HG02870 (cell line): ENCODE measurements around the gene CHD5.
"Not testable (repeated sequence)": the region's sequence is repeated elsewhere in the genome, so short reads cannot be mapped to it uniquely, and the experiment has no call there.

ENCODE experiments used
- ATAC-seq: cut with Tn5 transposase; IDR thresholded peaks from one replicate; pipeline ENCODE4 v1.9.1; 2021; ENCODE audit warnings: mild to moderate bottlenecking, moderate library complexity; ENCODE audit not compliant: unreplicated experiment

The CHD5 gene

DNA sequence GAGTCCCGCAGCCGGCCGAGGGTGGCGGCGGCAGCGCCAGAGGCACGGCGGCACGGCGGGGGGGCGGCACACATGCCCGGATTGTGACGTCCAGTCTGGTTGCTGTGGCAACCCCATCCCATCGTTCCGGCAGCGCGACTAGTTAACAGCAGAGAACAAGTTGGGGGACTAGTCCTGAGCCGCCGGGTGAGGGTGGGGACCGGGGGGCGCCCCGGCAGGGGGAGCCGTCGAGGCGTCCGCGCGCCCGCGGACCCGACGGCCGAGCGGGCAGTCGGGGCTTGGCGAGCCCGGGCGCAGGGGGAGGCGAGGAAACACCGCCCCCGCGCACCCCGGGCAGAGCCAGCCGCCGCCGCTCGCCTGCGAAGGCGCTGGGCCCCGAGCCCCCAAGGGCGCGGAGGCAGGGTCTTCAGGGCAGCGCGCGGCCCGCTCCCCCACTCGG, at the start of gene CHD5:
Gene CHD5, minus strand, starts transcription at position 54 of the 439 bp plus-strand sequence. CDS start 298 bp downstream, outside the sequence.
- ATAC-seq = no peak

DNA sequence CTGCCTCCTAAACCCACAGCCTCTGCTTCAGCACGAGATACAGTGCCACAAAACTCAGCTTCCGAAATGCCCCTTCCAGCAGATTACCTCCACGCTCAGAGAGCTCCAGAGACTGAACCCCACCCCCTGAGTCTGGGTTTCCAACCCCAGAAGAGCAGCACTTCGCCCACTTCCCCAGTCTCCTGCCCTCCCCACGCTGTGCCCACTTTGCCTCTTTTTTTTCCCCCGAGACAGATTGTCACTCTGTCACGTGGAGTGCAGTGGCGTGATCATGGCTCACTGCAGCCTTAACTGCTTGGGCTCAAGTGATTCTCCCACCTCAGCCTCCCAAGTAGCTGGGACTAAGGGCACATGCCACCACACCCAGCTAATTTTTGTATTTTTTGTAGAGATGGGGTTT, 45.5 kb upstream of the CHD5 start:
- no peak for ATAC-seq

DNA sequence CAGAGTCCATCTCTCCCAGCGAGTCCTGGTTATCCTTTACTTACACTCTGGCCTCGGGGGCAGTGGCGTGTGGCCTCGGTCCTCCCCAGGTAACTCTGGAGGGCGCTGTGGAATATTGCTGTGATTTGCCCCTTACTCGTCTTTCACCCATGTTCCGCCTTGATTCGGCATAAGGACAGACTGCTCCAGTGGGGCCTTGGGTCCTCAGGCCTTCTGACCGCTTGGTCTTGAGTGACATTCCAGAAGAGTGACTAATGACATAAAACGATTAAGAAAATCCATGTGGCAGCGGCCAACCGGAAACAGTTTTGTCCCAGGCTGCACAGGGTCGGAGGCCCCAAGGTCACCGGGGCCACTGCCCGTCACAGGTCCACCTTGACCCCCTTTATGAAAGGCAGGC, 44.6 kb upstream of the CHD5 start:
- ATAC-seq = no peak

- ATAC-seq = no peak
These were observed 43.5 kb upstream of the CHD5 start for GRCh38 chr1:6223617-6224016.

DNA sequence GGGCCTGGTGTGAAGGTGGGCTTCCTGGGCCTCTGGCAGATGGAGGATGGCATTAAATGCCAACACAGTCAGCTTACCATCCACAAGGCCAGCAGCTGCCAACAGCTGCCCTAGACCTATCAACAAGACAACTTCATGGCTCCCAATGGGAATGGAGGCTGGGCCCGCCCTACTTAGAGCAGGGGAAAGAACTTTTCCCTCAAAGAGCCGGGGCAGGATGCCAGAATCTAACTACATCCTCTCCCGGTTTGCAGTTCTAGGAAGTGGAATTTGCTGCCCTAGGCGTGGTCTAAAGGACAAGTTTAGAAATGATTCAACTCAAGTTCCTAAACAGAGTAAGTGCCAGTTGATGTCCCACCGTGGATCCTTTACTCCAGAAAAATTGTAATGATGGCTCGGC, 42.5 kb upstream of the CHD5 start:
- no peak for ATAC-seq

DNA sequence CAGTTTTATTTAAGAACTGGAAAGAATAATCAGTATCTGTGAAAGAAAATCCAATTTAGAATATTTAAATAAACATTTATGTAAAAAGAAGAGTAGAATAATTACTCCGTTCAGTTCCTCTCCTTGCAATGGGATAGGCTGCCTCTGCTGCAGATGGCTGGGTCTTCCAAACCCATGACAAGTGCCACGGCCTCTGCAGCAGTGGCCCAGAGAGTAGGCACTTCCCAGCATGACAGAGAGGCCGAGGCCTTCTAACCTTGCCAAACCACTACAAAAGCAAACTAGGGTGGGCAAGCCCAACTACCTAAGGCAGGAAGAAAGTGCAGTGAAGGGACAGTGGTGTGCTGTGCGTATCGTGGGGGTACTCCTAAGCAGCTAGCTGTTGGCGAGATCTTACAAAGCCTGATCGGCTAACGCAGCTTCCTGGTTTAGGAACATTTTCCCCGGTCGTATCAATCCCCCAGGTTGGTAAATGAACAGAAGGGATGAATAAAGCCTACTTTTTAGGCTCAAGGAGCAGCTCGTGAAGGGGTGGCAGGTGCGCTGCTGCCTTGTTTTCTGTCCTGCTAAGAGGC, 41.2 kb upstream of the CHD5 start:
- ATAC-seq = no peak

GRCh38 chr1:6220236-6220635, 40.1 kb upstream of the CHD5 start:
- ATAC-seq = no peak

DNA sequence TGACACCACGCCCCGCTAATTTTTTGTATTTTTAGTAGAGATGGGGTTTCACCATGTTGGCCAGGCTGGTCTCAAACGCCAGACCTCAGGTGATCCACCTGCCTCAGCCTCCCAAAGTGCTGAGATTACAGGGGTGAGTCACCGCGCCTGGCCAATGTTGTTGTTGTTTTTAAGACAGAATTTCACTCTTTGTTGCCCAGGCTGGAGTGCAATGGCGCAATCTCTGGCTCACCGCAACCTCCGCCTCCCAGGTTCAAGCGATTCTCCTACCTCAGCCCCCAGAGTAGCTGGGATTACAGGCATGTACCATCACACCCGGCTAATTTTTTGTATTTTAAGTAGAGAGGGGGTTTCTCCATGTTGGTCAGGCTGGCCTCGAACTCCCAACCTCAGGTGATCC, 39.5 kb upstream of the CHD5 start:
- ATAC-seq = not testable (repeated sequence)

- ATAC-seq = no peak
These were observed 38.4 kb upstream of the CHD5 start for GRCh38 chr1:6218375-6219164.

DNA sequence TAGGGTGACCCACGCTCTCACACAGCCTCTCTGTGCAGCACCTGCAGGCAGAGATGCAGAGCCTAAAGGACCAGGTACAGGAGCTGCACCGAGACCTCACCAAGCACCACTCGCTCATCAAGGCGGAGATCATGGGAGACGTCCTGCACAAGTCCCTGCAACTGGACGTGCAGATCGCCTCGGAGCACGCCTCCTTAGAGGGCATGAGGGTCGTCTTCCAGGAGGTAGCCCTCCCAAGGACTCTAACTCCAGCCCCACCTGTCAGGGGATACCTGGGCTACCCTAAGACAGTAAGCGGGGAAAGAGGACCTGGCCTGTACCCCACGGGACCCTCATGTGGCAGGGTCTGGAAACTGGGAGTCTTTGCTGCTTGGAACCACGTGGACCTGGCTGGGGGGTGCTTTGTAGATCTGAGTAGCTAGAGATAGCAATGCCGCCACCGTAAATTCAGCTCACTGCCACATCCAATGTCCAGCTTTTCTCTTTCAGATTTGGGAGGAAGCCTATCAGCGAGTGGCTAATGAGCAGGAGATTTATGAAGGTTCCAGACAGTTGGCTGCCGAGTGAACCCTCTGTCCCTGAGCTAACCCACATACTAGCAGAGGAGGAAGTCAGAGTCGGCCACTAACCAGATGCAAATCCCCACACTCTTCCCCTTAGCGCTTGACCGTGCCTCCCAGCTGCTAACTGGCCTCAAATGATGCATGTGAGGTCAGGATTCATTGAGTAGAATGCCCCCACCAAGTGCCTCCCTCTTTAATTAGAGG, 32.3 kb upstream of the CHD5 start:
- no peak for ATAC-seq

DNA sequence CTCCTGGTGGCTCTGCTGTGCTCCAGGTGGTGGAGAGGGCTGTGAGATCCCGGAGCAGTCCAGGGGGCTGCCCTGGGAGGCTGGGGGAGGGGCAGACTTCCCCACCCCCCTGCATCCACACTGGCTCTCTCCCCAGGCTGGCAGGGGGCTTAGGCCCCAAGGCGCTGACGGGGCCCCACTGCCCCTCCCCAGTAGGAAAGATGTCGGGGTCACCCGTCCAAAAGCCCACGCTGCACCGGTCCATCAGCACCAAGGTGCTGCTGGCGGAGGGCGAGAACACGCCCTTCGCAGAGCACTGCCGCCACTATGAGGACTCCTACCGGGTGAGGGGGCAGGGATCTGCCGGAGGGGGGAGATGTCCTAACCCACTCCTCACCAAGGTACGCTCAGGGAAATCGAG, 31.6 kb upstream of the CHD5 start:
- ATAC-seq = no peak

DNA sequence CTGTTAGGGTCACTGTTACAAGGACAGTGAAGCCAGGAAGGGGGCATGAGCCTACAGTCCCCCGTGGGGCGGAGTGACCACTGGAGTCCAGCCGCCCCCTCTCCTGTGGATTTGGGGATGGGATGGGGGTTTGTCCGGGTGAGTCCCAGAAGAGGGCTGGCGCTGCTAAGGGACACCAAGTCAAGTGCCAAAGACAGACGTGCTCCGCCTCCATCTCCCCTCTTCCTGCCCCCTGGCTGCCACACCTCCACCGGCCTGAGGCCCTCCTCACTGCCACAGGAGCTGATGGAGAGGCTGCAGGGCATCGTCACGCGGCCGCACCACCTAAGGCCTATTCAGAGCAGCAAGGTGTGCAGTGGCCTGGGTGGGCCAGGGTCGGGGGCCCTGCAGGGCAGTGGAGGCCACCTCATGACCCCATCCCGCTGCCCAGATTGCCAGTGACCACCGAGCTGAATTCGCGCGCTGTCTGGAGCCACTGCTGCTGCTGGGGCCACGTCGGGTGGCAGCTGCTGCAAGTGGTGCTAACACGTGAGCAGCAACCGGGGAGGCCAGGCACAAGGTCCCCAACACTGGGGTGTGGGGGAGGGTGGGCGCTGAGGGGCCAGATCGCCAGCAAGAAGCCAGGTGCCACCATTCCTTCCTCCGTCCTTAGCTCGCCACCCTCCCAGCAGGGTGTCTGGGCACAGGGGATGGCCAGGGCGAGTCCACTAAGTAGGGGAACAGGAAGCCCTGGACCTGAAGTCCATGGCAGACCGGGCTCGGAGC, 30.7 kb upstream of the CHD5 start:
- no peak for ATAC-seq

- no peak for ATAC-seq
These were observed 29.8 kb upstream of the CHD5 start for GRCh38 chr1:6209661-6210580.

- ATAC-seq = no peak
These were observed 28.9 kb upstream of the CHD5 start for GRCh38 chr1:6208723-6209660.

- ATAC-seq = no peak
These were observed 27.8 kb upstream of the CHD5 start for GRCh38 chr1:6207921-6208320.

DNA sequence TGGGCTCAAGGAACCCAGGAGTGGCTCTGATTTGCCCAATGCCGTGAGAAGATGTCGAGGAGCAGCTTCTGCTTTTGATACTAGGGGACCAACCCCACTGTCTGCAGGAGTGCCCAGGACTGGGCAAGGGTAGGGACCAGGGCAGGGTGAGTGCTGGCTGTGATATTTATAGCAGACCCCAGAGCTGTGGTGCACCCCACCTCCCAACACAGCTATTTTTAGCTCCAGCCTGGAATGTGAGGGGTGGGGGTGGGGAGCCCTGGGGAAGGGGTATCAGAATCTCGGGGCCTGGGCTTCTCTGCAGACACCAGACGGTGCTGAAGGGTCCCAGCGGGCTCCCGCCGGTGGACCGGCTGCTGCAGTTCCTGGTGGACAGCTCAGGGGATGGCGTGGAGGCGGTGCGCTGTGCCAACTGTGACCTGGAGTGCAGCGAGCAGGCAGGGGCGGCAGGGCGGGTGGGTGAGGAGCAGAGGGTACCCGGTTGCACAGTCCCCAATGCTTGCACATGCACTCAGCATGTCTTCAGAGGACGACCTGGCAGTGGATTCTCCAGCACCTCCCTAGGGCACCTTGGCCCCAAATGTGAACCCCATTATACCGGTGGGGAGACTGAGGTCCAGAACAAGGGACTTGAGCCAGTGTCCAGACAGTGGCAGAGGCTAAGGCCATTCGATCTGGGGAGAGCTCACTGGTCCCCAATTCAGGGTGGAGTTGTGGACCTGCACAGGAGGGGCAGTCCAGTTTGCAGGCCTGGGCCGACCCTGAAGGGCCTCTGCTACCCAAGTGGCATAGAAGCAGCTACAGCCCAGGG, 27.2 kb upstream of the CHD5 start:
- no peak for ATAC-seq

DNA sequence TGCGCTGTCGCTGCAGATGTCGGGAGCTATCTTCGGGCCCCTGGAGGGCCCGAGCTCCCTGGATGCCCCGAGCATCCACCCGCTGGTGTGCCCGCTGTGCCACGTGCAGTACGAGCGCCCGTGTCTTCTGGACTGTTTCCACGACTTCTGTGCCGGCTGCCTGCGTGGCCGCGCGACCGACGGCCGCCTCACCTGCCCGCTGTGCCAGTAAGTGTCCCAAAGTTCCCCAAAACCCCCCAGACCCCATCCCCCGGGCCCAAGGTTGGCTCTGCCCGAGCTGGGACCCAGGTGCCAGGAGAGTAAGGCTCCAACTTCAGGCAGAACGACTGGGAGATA, 26.4 kb upstream of the CHD5 start:
- peak; percentile 5 for ATAC-seq

DNA sequence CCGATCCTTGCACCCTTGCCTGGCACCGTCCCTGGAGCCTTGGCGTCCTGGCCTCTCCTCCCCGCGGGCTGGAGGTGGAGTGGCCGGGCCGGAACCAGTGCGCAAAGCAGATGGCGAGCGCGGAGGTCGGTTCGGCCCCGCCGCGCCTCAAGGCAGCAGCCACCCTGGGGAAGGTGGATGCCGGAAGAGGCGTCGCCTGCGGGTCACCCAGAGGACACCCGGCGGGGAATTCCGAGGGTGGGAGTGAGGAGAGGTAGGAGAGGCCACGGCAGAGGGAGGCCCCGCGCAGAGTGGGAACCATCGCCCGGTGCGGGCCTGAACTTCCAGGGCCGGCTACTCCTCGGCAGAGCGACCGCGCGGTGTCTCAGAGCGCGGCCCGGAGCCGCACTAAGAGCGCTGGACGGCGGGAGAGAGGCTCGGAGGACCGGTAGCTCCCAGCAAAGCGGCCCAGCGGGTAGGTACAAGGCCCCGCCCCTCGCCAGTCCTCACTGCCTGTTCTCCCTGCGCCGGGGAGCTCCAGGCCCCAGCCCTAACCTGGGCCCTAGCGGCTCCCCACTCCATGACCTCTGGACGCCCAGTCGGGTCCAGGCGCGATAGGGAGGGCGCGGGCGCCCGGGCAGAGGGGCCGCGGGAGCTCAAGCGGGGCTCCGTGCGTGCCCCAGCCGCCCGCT, 25.9 kb upstream of the CHD5 start, which contains the start of gene RNF207:
Gene RNF207, plus strand, starts transcription at position 271 of the 671 bp plus-strand sequence. CDS start 417 bp downstream, outside the sequence.
- peak; percentile 61 for ATAC-seq
